Lower lobe of right lung (tissue), 2 donors: Measurements from ENCODE around the gene RNF157. TPM values are rescaled to one million over a fixed set of nuclear protein-coding genes. Genes with fewer than 3 reads are reported as not detected.

Experiments used
- ATAC-seq, 2 donors: fragments of 200-7000 bp; cut with Tn5 transposase; one replicate each; pipeline ENCODE4 v1.9.1; 2020 to 2022; ENCODE audit warnings: mild to moderate bottlenecking in 2 of 2, moderate library complexity in 2 of 2
- DNase-seq: peaks from one replicate; pipeline ENCODE4 v3.0.0-alpha.2; 2020
- H3K27ac ChIP-seq: fragments of 200-600 bp; one replicate; pipeline ENCODE4 v1.8.0; 2022
- H3K27me3 ChIP-seq: fragments of 200-600 bp; one replicate; pipeline ENCODE4 v1.8.0; 2022; ENCODE audit warnings: low read depth
- H3K36me3 ChIP-seq: fragments of 200-600 bp; one replicate; pipeline ENCODE4 v1.8.0; 2022; ENCODE audit warnings: mild to moderate bottlenecking
- H3K4me1 ChIP-seq: fragments of 200-600 bp; one replicate; pipeline ENCODE4 v1.8.0; 2022
- H3K4me3 ChIP-seq: fragments of 200-600 bp; one replicate; pipeline ENCODE4 v1.8.0; 2022; ENCODE audit warnings: mild to moderate bottlenecking
- H3K9me3 ChIP-seq: fragments of 200-600 bp; one replicate; pipeline ENCODE4 v1.8.0; 2022
- intact Hi-C: fragments of 100-400 bp; cut with DNase I; formaldehyde crosslinking; loops from one replicate; pipeline ENCODE4 v1.11.0; 2022
- total RNA-seq: library from RNA; stranded (reverse); fragmentation: NEBNext Ultra II Directional; extraction: Animal tissue kit (Norgen Biotek cat#: 25700); gene quantifications from one replicate; pipeline ENCODE4 v1.2.1, GENCODE V29; 2021
- TF ChIP-seq, protein P1 (sequence below): fragments of 200-600 bp; IDR thresholded peaks from one replicate; pipeline ENCODE4 v1.8.0; 2022; ENCODE audit warnings: antibody characterized with exemption, mild to moderate bottlenecking
- donor health status: DM: no; HTN: yes; CAD: no; lungs with severe emphysema.

Gene RNF157
- total RNA-seq, 1 donor from 2014 or later = 2.4 TPM

DNA sequence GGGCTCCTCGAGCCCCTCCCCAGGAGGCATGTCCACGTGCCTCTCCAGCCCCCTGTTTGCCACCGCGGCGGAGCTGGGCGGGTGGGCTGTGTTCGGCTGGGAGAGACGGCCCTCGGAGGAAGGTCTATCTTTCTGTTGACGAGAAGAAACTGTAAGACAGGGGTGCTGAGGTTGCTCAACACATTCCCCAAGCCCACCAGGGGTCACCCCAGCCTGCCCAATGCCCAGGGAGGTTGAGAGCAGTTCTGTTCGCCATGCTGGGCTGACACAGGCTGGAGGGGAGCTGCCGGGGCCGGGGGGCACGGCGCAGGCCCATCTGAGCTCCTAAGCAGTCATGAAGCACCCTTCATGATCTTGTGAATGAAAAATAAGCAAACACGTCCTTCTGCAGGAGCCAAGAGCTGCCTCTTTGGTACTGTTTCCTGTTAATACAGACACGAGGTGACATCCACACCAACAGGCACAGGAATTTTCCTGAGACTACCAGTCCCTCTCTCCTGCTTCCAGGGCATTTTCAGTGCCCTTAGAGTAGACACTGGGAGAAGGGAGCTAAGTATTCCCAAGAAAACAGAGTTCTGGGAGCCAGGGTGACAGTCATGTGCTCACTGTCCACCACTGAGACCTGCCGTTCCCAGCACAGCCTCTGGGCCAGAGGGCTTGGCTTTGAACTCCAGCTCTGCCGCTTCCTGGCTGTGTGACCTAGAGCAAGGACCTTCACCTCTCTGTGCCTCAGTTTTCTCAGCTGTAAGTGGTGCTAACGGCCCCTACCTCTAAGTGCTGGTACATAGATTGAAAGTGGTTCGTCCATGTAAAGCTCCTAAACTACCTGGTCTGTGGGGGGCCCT, 34.0 kb upstream of the RNF157 start:
- no peaks in the 10 kb centered on the region for H3K27me3 ChIP-seq
- H3K4me3 ChIP-seq = no peak overlapping the region
- peaks cover 17% of the 10 kb centered on the region for H3K36me3 ChIP-seq
- H3K27ac ChIP-seq = peak overlapping the region; percentile 69
- ATAC-seq (no peak), DNase-seq (no peak)
- peaks cover 65% of the 10 kb centered on the region for H3K4me1 ChIP-seq
- intact Hi-C loops = no loop called here
- TF ChIP-seq, protein P1, sequence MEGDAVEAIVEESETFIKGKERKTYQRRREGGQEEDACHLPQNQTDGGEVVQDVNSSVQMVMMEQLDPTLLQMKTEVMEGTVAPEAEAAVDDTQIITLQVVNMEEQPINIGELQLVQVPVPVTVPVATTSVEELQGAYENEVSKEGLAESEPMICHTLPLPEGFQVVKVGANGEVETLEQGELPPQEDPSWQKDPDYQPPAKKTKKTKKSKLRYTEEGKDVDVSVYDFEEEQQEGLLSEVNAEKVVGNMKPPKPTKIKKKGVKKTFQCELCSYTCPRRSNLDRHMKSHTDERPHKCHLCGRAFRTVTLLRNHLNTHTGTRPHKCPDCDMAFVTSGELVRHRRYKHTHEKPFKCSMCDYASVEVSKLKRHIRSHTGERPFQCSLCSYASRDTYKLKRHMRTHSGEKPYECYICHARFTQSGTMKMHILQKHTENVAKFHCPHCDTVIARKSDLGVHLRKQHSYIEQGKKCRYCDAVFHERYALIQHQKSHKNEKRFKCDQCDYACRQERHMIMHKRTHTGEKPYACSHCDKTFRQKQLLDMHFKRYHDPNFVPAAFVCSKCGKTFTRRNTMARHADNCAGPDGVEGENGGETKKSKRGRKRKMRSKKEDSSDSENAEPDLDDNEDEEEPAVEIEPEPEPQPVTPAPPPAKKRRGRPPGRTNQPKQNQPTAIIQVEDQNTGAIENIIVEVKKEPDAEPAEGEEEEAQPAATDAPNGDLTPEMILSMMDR = no peak
- H3K9me3 ChIP-seq = no peaks in the 10 kb centered on the region

DNA sequence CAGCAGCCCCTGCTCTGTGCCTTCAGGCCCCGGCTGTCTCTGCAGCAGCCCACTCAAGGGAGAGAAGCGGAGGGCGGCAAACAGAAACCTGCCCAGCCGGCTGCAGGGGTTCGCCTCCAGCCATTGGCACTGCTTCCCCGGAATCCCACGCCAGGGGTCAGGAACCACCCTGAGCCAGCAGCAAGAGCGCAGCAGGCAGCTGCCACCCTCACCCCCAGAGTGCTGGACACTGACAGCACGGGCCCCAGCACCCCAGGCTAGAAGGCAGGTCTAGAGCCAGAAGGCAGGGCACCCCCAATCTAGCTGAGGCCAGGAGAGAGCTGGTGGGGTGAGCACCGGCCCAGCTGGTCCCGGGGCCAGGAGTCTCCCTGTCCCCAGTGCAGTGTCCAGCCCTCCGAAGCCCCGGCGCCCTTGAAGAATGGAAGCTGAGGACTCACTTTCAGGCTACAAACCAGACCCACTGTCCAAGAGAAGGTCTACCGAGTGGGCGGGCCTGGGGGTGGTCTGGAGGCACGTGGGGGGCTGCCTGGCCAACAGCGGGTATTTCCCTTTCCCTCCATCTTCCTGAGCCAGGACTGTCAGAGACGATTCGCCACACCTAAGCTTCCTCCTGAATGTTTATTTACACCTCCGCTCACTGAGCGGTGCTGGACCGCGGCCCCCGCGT, 33.3 kb upstream of the RNF157 start:
- ATAC-seq (no peak), DNase-seq (peak; percentile 47)
- Histone ChIP-seq H3K9me3 (no peaks in the 10 kb centered on the region), H3K27ac (peak overlapping the region; percentile 69), H3K27me3 (no peaks in the 10 kb centered on the region), H3K4me1 (peaks cover 66% of the 10 kb centered on the region), H3K4me3 (no peak overlapping the region), H3K36me3 (peaks cover 23% of the 10 kb centered on the region)
- TF ChIP-seq, protein P1 = no peak
- intact Hi-C loops = no loop called here

DNA sequence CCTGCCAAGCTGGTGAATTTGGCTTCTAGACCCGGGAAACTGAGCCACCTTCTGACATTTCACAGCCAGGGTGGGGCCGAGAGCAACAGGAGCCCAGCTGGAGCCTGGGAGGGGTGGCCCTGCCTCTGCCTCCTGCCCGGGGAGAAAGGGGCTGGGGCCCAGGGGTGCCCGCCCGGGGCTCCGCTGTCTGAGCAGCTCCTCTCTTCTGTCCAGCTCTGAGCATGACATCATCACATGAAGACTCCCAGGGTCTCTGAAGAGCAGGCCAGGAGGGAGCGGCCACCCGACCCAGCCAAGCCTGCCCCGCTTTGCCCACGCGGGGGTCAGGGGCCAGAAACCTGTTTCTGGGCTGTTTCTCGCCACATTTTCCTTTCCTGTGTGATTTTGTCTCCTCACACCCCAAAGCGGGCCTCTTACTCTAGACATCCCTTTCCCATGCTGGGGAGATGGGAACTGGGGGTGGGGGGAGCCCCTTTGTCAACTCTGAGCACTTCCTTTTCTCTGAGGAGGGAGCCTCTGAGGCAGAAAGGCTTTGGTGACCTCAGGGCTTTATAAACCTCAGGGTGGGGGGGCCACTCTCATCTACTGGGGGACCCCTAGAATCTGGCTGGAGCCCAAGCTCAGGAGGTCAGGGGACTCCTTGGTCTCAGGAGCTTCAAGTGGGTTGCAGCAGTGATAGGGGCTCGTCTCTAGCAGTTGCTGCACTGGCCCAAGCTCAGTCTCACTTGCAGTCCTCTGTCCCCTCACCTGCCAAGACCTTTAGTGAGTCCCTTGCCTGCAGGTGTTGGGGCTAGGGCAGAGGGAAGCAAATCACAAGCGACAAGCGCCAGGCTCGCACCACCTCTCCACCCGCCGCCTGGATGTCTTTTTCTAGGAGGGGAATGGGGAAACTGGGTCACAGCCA, 32.5 kb upstream of the RNF157 start:
- peak; percentile 49 for DNase-seq
- Histone ChIP-seq H3K36me3 (peaks cover 23% of the 10 kb centered on the region), H3K9me3 (no peaks in the 10 kb centered on the region), H3K4me1 (peaks cover 74% of the 10 kb centered on the region), H3K27ac (peak overlapping the region; percentile 76), H3K4me3 (peak overlapping the region; percentile 55), H3K27me3 (no peaks in the 10 kb centered on the region)
- TF ChIP-seq, protein P1 = no peak
- intact Hi-C loops = no loop called here
- ATAC-seq = peak; percentile 2 to 22

DNA sequence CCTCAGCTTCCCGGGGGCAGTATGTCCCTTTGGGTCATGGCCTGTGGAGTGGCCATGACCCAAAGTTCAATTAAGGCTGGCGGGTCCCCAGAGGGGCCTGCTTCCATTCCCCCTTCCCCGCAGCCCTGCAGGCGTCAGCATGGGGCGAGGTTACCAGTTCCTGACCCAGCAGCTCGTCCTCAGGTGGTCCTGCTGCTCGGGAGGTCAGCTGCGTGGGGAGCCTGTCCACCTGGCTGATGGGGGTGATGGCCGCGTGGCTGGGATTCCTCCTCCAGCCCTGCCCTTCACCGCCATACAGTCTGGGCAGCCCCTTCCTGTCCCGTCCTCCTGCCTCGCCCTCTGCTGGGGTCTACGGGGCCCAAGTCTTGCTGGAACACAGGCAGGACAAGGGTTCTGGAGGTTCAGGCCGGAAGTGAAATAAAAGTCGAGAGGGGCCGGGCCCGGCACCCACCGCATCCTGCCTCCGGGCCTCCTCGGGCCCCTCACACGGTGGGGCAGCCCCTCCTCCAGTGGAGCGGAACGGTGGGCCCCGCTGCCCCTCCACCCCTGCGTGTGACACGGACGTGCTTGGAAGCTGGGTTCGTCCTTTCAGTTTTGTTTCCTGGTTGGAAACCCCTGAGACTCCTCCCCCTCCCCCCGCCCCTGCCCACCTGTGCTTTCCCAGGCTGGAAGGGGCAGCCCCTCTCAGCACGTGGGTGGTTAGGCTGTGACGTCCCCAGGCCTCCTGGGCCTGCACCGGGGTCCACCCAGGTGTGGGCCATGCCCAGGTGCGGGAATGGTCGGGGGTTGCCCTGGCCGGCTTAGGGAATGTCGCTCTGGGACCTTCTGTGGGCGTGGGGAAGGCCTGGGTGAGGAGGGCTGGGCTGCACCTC, 31.6 kb upstream of the RNF157 start:
- Histone ChIP-seq H3K27me3 (no peaks in the 10 kb centered on the region), H3K4me3 (peak overlapping the region; percentile 55), H3K4me1 (peaks cover 83% of the 10 kb centered on the region), H3K27ac (peak overlapping the region; percentile 76), H3K36me3 (peaks cover 23% of the 10 kb centered on the region), H3K9me3 (no peaks in the 10 kb centered on the region)
- intact Hi-C loops = no loop called here
- TF ChIP-seq, protein P1 = no peak
- DNase-seq (peak; percentile 55), ATAC-seq (peak; percentile 29 to 45)
